ENCODE results near the gene MR1.

Gene MR1

GRCh38 chr1:181079382-181079781, 45.6 kb downstream of the MR1 start:
- no peak overlapping the region for H3K4me3 ChIP-seq (ENCODE audit: low read depth, low read length)
- no peak for TF ChIP-seq CTCF (conservative IDR thresholded peaks at IDR 0.05; ENCODE audit: low read depth, low read length)
- no peak for DNase-seq (ENCODE audit: low read depth)

GRCh38 chr1:181079920-181080319, 46.1 kb downstream of the MR1 start:
- DNase-seq (ENCODE audit: low read depth) = no peak
- no peak for TF ChIP-seq CTCF (conservative IDR thresholded peaks at IDR 0.05; ENCODE audit: low read depth, low read length)
- no peak overlapping the region for H3K4me3 ChIP-seq (ENCODE audit: low read depth, low read length)

GRCh38 chr1:181080556-181080955, 46.8 kb downstream of the MR1 start:
- no peak for TF ChIP-seq CTCF (conservative IDR thresholded peaks at IDR 0.05; ENCODE audit: low read depth, low read length)
- no peak overlapping the region for H3K4me3 ChIP-seq (ENCODE audit: low read depth, low read length)
- no peak for DNase-seq (ENCODE audit: low read depth)

- H3K4me3 ChIP-seq (ENCODE audit: low read depth, low read length) = no peak overlapping the region
- TF ChIP-seq CTCF (conservative IDR thresholded peaks at IDR 0.05; ENCODE audit: low read depth, low read length) = no peak
- no peak for DNase-seq (ENCODE audit: low read depth)
These were observed 47.6 kb downstream of the MR1 start for GRCh38 chr1:181081395-181081794.

- H3K4me3 ChIP-seq (ENCODE audit: low read depth, low read length) = no peak overlapping the region
- peak; percentile 74 for TF ChIP-seq CTCF (conservative IDR thresholded peaks at IDR 0.05; ENCODE audit: low read depth, low read length)
- peak; percentile 83 for DNase-seq (ENCODE audit: low read depth)
These were observed 50.2 kb downstream of the MR1 start for GRCh38 chr1:181083842-181084605.

GRCh38 chr1:181084606-181084969, 50.8 kb downstream of the MR1 start:
- no peak overlapping the region for H3K4me3 ChIP-seq (ENCODE audit: low read depth, low read length)
- no peak for DNase-seq (ENCODE audit: low read depth)
- no peak for TF ChIP-seq CTCF (conservative IDR thresholded peaks at IDR 0.05; ENCODE audit: low read depth, low read length)

- no peak for DNase-seq (ENCODE audit: low read depth)
- TF ChIP-seq CTCF (conservative IDR thresholded peaks at IDR 0.05; ENCODE audit: low read depth, low read length) = no peak
- no peak overlapping the region for H3K4me3 ChIP-seq (ENCODE audit: low read depth, low read length)
These were observed 52.3 kb downstream of the MR1 start for GRCh38 chr1:181086091-181086490.

All from choroid plexus epithelial cell (primary cell).